Neural cell (in vitro differentiated cells): ENCODE measurements around the gene RAB3C. TPM values are rescaled to one million over a fixed set of nuclear protein-coding genes. Genes with fewer than 3 reads are reported as not detected.
"Not testable (repeated sequence)": the region's sequence is repeated elsewhere in the genome, so short reads cannot be mapped to it uniquely, and the experiment has no call there.

ENCODE experiments used
- H2AFZ ChIP-seq: fragments of 200-600, 300-800 bp; sonication (generic), shearing (Covaris generic); 2 replicates; pipeline ENCODE4 v1.6.0; 2014; ENCODE audit warnings: low read depth, mild to moderate bottlenecking, antibody characterized with exemption, low read length, moderate library complexity
- H3F3A ChIP-seq: fragments of 200-600 bp; shearing (Covaris generic); 2 replicates; pipeline ENCODE4 v1.6.1; 2016; ENCODE audit warnings: mild to moderate bottlenecking, moderate library complexity, mixed read lengths, antibody characterized with exemption, low read length; ENCODE audit not compliant: insufficient read depth, poor library complexity, severe bottlenecking
- H3K27ac ChIP-seq: fragments of 200-600, 300-800 bp; sonication (generic), shearing (Covaris generic); 2 replicates; pipeline ENCODE4 v1.5.1; 2014; ENCODE audit warnings: mild to moderate bottlenecking, low read length, moderate library complexity
- H3K27me3 ChIP-seq: fragments of 300-800, 200-600 bp; sonication (generic), shearing (Covaris generic); 2 replicates; pipeline ENCODE4 v1.6.0; 2014; ENCODE audit warnings: mild to moderate bottlenecking, low read depth, low read length, moderate library complexity; ENCODE audit not compliant: insufficient read depth
- H3K36me3 ChIP-seq: fragments of 300-800, 200-600 bp; sonication (generic), shearing (Covaris generic); 2 replicates; pipeline ENCODE4 v1.5.1; 2014; ENCODE audit warnings: mild to moderate bottlenecking, antibody characterized with exemption, low read length, moderate library complexity; ENCODE audit not compliant: insufficient read depth
- H3K4me2 ChIP-seq: fragments of 300-800, 200-600 bp; sonication (generic), shearing (Covaris generic); 2 replicates; pipeline ENCODE4 v1.6.0; 2014; ENCODE audit warnings: mild to moderate bottlenecking, low read length
- H3K4me3 ChIP-seq: fragments of 300-800, 200-600 bp; sonication (generic), shearing (Covaris generic); 2 replicates; pipeline ENCODE4 v1.5.1; 2014; ENCODE audit warnings: mild to moderate bottlenecking, low read length, moderate library complexity
- H3K79me2 ChIP-seq: fragments of 200-600 bp; shearing (Covaris generic); replicated peaks from 2 replicates; pipeline ENCODE4 v1.6.0; 2014; ENCODE audit warnings: mild to moderate bottlenecking, low read length, moderate library complexity; ENCODE audit not compliant: insufficient read depth
- H3K9ac ChIP-seq: fragments of 300-800, 200-600 bp; sonication (generic), shearing (Covaris generic); 2 replicates; pipeline ENCODE4 v1.6.1; 2016; ENCODE audit warnings: mild to moderate bottlenecking, low read length, mixed read lengths
- H3K9me2 ChIP-seq: fragments of 200-600 bp; shearing (Covaris generic); 2 replicates; pipeline ENCODE4 v1.6.1; 2016; ENCODE audit warnings: mild to moderate bottlenecking, low read length, mixed read lengths; ENCODE audit not compliant: insufficient read depth
- H3K9me3 ChIP-seq: fragments of 200-600, 300-800 bp; sonication (generic), shearing (Covaris generic); 2 replicates; pipeline ENCODE4 v1.6.1; 2016; ENCODE audit warnings: mild to moderate bottlenecking, mixed run types, low read length, moderate library complexity, mixed read lengths
- H4K20me1 ChIP-seq: fragments of 200-600 bp; shearing (Covaris generic); 2 replicates; pipeline ENCODE4 v1.6.1; 2016; ENCODE audit warnings: mild to moderate bottlenecking, mixed run types; ENCODE audit not compliant: insufficient read depth
- EP300 ChIP-seq: fragments of 450-650 bp; conservative IDR thresholded peaks from 2 replicates; pipeline ENCODE4 v1.6.1; 2014; ENCODE audit warnings: antibody characterized with exemption, mild to moderate bottlenecking, moderate library complexity; ENCODE audit not compliant: poor library complexity, severe bottlenecking
- EZH2 ChIP-seq: fragments of 200-600, 300-800 bp; shearing (Covaris generic), sonication (generic); IDR thresholded peaks from 2 replicates; pipeline ENCODE4 v1.6.1; 2014; ENCODE audit warnings: antibody characterized with exemption, low read length, borderline replicate concordance, mild to moderate bottlenecking; ENCODE audit not compliant: insufficient read depth, poor library complexity, severe bottlenecking
- MXI1 ChIP-seq: fragments of 450-650 bp; conservative IDR thresholded peaks from 2 replicates; pipeline ENCODE4 v1.6.1; 2014; ENCODE audit warnings: antibody characterized with exemption, mild to moderate bottlenecking; ENCODE audit not compliant: poor library complexity, severe bottlenecking
- POLR2AphosphoS5 ChIP-seq: IDR thresholded peaks from 2 replicates; pipeline ENCODE4 v1.6.1; 2012
- RAD21 ChIP-seq: fragments of 450-650 bp; conservative IDR thresholded peaks from 2 replicates; pipeline ENCODE4 v1.6.1; 2014; ENCODE audit warnings: antibody characterized with exemption, mild to moderate bottlenecking, moderate library complexity
- SMC3 ChIP-seq: fragments of 450-650 bp; conservative IDR thresholded peaks from 2 replicates; pipeline ENCODE4 v1.6.1; 2014; ENCODE audit warnings: antibody characterized with exemption, mild to moderate bottlenecking, moderate library complexity; ENCODE audit not compliant: poor library complexity
- TAF1 ChIP-seq: IDR thresholded peaks from 2 replicates; pipeline ENCODE4 v1.6.1; 2012; ENCODE audit warnings: low read depth
- polyA plus RNA-seq: library from polyadenylated mRNA; depleted of rRNA; stranded (reverse); fragments of >200 nt; gene quantifications from 2 replicates; pipeline ENCODE4 v1.2.3, GENCODE V29; 2014
- TF ChIP-seq, protein P1 (sequence below): IDR thresholded peaks from 2 replicates; pipeline ENCODE4 v1.6.1; 2012; ENCODE audit warnings: borderline replicate concordance
- TF ChIP-seq, protein P2 (sequence below): fragments of 450-650 bp; IDR thresholded peaks from 2 replicates; pipeline ENCODE4 v1.5.1; 2014; ENCODE audit warnings: antibody characterized with exemption, mild to moderate bottlenecking, moderate library complexity; ENCODE audit not compliant: poor library complexity, severe bottlenecking

RAB3C gene
- polyA plus RNA-seq, 1 donor from 2014 or later, result 94.3 TPM

DNA sequence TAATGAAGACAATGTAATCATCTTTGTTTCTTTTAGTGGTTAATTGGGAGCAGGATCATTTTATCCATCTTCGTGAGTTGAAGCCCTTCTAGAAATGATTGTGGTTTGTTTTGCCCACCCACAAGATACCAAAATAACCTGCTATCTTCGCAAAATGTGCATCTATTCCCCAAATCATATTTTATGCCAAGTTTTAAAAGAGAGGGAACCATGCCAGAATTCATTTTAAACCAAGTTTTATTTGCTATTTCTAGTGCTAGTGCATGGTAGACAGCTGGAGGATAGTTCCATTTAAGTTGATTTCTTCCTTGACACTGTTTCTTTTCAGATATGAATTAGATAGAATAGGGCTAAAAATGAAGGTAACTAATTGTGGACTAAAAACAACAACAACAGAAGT, 104.2 kb downstream of the RAB3C start:
- no peak for TF ChIP-seq EP300
- no peak for TF ChIP-seq TAF1
- TF ChIP-seq SMC3, result no peak
- TF ChIP-seq POLR2AphosphoS5, result no peak
- TF ChIP-seq, protein P1, sequence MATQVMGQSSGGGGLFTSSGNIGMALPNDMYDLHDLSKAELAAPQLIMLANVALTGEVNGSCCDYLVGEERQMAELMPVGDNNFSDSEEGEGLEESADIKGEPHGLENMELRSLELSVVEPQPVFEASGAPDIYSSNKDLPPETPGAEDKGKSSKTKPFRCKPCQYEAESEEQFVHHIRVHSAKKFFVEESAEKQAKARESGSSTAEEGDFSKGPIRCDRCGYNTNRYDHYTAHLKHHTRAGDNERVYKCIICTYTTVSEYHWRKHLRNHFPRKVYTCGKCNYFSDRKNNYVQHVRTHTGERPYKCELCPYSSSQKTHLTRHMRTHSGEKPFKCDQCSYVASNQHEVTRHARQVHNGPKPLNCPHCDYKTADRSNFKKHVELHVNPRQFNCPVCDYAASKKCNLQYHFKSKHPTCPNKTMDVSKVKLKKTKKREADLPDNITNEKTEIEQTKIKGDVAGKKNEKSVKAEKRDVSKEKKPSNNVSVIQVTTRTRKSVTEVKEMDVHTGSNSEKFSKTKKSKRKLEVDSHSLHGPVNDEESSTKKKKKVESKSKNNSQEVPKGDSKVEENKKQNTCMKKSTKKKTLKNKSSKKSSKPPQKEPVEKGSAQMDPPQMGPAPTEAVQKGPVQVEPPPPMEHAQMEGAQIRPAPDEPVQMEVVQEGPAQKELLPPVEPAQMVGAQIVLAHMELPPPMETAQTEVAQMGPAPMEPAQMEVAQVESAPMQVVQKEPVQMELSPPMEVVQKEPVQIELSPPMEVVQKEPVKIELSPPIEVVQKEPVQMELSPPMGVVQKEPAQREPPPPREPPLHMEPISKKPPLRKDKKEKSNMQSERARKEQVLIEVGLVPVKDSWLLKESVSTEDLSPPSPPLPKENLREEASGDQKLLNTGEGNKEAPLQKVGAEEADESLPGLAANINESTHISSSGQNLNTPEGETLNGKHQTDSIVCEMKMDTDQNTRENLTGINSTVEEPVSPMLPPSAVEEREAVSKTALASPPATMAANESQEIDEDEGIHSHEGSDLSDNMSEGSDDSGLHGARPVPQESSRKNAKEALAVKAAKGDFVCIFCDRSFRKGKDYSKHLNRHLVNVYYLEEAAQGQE, result no peak
- no peak for TF ChIP-seq MXI1
- TF ChIP-seq EZH2, result no peak
- TF ChIP-seq RAD21, result no peak
- TF ChIP-seq, protein P2, sequence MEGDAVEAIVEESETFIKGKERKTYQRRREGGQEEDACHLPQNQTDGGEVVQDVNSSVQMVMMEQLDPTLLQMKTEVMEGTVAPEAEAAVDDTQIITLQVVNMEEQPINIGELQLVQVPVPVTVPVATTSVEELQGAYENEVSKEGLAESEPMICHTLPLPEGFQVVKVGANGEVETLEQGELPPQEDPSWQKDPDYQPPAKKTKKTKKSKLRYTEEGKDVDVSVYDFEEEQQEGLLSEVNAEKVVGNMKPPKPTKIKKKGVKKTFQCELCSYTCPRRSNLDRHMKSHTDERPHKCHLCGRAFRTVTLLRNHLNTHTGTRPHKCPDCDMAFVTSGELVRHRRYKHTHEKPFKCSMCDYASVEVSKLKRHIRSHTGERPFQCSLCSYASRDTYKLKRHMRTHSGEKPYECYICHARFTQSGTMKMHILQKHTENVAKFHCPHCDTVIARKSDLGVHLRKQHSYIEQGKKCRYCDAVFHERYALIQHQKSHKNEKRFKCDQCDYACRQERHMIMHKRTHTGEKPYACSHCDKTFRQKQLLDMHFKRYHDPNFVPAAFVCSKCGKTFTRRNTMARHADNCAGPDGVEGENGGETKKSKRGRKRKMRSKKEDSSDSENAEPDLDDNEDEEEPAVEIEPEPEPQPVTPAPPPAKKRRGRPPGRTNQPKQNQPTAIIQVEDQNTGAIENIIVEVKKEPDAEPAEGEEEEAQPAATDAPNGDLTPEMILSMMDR, result no peak
- no peaks in the 10 kb centered on the region for H3K27me3 ChIP-seq
- no peak overlapping the region for H3K9ac ChIP-seq
- no peak overlapping the region for H3K27ac ChIP-seq
- no peaks in the 10 kb centered on the region for H3K9me2 ChIP-seq
- H4K20me1 ChIP-seq, result no peaks in the 10 kb centered on the region
- no peaks in the 10 kb centered on the region for H3K79me2 ChIP-seq
- no peak overlapping the region for H3K4me2 ChIP-seq
- no peak overlapping the region for H2AFZ ChIP-seq
- H3K9me3 ChIP-seq, result no peaks in the 10 kb centered on the region
- no peak overlapping the region for H3K4me3 ChIP-seq
- H3F3A ChIP-seq, result no peaks in the 10 kb centered on the region
- no peaks in the 10 kb centered on the region for H3K36me3 ChIP-seq

DNA sequence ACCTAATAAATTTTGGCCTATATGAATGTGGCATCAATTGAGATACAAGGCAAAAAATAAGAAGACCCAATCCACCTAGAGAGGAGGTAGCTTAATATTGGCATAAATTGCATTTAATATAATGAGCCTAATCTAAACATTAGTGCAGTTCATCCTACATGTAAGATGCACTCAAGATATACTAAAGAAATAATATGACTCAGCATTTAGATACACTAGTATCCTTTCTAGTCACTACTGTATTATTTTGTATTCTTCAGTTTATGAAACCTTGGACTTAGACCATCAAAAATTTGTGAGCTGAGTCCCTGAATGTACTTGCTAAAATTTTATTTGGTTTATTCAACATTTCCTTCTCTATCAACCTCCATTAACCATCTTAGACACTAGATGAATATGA, 104.7 kb downstream of the RAB3C start:
- Histone ChIP-seq H3K9ac (no peak overlapping the region), H3K36me3 (no peaks in the 10 kb centered on the region), H3K9me3 (no peaks in the 10 kb centered on the region), H3K9me2 (no peaks in the 10 kb centered on the region), H4K20me1 (no peaks in the 10 kb centered on the region), H3K27ac (no peak overlapping the region), H2AFZ (no peak overlapping the region), H3F3A (no peaks in the 10 kb centered on the region), H3K79me2 (no peaks in the 10 kb centered on the region), H3K4me2 (no peak overlapping the region), H3K27me3 (no peaks in the 10 kb centered on the region), H3K4me3 (no peak overlapping the region)
- TF ChIP-seq, protein P2, result no peak
- TF ChIP-seq MXI1 (no peak), TAF1 (no peak), RAD21 (no peak), EP300 (no peak), POLR2AphosphoS5 (no peak)

DNA sequence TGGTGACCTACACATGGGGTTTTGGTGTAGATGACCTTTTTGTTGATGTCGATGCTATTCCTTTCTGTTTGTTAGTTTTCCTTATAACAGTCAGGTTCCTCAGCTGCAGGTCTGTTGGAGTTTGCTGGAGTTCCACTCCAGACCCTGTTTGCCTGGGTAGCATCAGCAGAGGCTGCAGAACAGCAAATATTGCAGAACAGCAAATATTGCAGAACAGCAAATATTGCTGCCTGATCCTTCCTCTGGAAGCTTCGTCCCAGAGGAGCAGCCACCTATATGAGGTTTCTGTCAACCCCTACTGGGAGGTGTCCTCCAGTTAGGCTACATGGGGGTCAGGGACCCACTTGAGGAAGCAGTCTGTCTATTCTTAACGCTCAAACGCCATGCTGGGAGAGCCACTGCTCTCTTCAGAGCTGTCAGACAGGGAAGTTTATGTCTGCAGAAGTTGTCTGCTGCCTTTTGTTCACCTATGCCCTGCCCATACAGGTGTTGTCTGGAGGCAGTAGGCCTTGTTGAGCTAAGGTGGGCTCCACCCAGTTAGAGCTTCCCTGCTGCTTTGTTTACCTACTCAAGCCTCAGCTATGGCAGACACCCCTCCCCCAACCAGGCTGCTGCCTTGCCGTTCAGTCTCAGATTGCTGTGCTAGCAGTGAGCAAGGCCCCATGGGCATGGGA, 116.3 kb downstream of the RAB3C start:
- H3K27ac ChIP-seq, H3K4me2 ChIP-seq, H3K9me2 ChIP-seq, H3K36me3 ChIP-seq, H3K9ac ChIP-seq, H3K27me3 ChIP-seq, H3K9me3 ChIP-seq, H3K79me2 ChIP-seq, H3F3A ChIP-seq, H2AFZ ChIP-seq, H3K4me3 ChIP-seq, H4K20me1 ChIP-seq: not testable (repeated sequence)
